Liver (tissue), 3 donors: ENCODE results near the gene ZNF415.

Experiments used
- EGR1 ChIP-seq, 2 donors: IDR thresholded peaks; 2 replicates each; pipeline ENCODE4 v1.6.1; 2016 to 2018; ENCODE audit warnings: antibody characterized with exemption in 2 of 2, low read depth in 2 of 2
- FOXA1 ChIP-seq: IDR thresholded peaks from 2 replicates; pipeline ENCODE4 v1.6.1; 2016; ENCODE audit warnings: antibody characterized with exemption
- GABPA ChIP-seq, 2 donors: IDR thresholded peaks in 1 of 2; conservative IDR thresholded peaks in 1 of 2; 2 replicates each; pipeline ENCODE4 v1.6.1; 2016; ENCODE audit warnings: antibody characterized with exemption in 2 of 2, mild to moderate bottlenecking in 1 of 2, moderate library complexity in 1 of 2
- HNF4G ChIP-seq: IDR thresholded peaks from 2 replicates; pipeline ENCODE4 v1.6.1; 2016; ENCODE audit warnings: antibody characterized with exemption
- RAD21 ChIP-seq, 2 donors: IDR thresholded peaks; 2 replicates each; pipeline ENCODE4 v1.6.1; 2016; ENCODE audit warnings: antibody characterized with exemption in 2 of 2, mild to moderate bottlenecking in 2 of 2
- TAF1 ChIP-seq: conservative IDR thresholded peaks from 2 replicates; pipeline ENCODE4 v1.6.1; 2016; ENCODE audit warnings: antibody characterized with exemption, mild to moderate bottlenecking
- YY1 ChIP-seq: IDR thresholded peaks from 2 replicates; pipeline ENCODE4 v1.6.1; 2016; ENCODE audit warnings: antibody characterized with exemption, mild to moderate bottlenecking
- TF ChIP-seq, protein P1 (sequence below): fragments of 150-350 bp; IDR thresholded peaks from 2 replicates; pipeline ENCODE4 v1.5.1; 2017; ENCODE audit warnings: improper control_type of control experiment, low read depth, low read length; ENCODE audit not compliant: missing input control
- TF ChIP-seq, protein P2 (sequence below): IDR thresholded peaks from 2 replicates; pipeline ENCODE4 v1.6.1; 2016; ENCODE audit warnings: antibody characterized with exemption
- TF ChIP-seq, protein P3 (sequence below): IDR thresholded peaks from 2 replicates; pipeline ENCODE4 v1.6.1; 2016; ENCODE audit warnings: antibody characterized with exemption, mild to moderate bottlenecking
- TF ChIP-seq, protein P4 (sequence below): IDR thresholded peaks from 2 replicates; pipeline ENCODE4 v1.6.1; 2016; ENCODE audit warnings: antibody characterized with exemption
- donor health status: healthy.
- donor health status: healthy.

DNA sequence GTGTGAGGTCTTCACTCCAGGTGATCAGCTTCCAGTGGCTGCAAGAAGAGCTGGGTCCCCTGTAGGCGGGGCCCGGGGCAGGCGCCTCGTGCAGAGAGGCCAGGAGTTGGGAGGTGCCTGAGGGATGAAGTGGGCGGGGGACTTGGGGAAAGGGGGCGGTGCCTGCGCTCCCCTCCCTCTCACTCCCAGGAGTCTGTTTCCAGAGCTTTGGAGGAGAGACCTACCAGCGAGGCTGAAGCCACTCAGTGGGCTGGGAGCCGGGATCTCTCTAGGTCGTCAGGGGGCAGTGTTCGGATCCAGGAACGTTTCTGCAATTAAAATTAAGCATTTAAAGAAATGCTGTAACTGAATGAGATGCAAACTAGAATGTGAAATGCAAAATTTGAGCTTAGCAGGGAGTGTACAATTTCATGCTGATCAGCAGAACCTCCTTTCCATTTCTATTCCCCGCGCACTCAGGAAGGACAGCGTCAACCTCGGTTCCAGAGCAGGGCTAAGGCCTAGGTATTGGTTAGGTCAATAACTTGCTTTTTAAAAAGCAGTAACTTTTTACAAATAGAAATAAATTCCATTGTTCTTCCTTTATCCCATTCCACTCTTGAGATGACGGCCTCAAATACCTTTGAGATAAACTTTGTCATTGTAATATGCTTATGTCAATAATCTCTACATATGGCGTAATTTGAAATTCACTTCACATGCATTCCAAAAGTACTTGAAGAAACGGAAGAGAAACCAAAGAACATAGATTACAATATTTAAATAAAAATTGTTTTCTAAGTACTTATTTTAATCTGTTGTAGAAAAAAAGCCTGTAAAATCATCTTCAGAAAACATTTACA lies 41.1 kb downstream of the ZNF415 start:
- TF ChIP-seq GABPA (IDR thresholded peaks at IDR 0.05 in 1 of 2, conservative IDR thresholded peaks at IDR 0.05 in 1 of 2): no peak
- TF ChIP-seq, protein P1, sequence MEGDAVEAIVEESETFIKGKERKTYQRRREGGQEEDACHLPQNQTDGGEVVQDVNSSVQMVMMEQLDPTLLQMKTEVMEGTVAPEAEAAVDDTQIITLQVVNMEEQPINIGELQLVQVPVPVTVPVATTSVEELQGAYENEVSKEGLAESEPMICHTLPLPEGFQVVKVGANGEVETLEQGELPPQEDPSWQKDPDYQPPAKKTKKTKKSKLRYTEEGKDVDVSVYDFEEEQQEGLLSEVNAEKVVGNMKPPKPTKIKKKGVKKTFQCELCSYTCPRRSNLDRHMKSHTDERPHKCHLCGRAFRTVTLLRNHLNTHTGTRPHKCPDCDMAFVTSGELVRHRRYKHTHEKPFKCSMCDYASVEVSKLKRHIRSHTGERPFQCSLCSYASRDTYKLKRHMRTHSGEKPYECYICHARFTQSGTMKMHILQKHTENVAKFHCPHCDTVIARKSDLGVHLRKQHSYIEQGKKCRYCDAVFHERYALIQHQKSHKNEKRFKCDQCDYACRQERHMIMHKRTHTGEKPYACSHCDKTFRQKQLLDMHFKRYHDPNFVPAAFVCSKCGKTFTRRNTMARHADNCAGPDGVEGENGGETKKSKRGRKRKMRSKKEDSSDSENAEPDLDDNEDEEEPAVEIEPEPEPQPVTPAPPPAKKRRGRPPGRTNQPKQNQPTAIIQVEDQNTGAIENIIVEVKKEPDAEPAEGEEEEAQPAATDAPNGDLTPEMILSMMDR: no peak
- no peak for TF ChIP-seq FOXA1
- TF ChIP-seq, protein P2, sequence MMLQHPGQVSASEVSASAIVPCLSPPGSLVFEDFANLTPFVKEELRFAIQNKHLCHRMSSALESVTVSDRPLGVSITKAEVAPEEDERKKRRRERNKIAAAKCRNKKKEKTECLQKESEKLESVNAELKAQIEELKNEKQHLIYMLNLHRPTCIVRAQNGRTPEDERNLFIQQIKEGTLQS: no peak
- no peak for TF ChIP-seq TAF1
- TF ChIP-seq RAD21 (IDR thresholded peaks at IDR 0.05): no peak
- TF ChIP-seq, protein P3, sequence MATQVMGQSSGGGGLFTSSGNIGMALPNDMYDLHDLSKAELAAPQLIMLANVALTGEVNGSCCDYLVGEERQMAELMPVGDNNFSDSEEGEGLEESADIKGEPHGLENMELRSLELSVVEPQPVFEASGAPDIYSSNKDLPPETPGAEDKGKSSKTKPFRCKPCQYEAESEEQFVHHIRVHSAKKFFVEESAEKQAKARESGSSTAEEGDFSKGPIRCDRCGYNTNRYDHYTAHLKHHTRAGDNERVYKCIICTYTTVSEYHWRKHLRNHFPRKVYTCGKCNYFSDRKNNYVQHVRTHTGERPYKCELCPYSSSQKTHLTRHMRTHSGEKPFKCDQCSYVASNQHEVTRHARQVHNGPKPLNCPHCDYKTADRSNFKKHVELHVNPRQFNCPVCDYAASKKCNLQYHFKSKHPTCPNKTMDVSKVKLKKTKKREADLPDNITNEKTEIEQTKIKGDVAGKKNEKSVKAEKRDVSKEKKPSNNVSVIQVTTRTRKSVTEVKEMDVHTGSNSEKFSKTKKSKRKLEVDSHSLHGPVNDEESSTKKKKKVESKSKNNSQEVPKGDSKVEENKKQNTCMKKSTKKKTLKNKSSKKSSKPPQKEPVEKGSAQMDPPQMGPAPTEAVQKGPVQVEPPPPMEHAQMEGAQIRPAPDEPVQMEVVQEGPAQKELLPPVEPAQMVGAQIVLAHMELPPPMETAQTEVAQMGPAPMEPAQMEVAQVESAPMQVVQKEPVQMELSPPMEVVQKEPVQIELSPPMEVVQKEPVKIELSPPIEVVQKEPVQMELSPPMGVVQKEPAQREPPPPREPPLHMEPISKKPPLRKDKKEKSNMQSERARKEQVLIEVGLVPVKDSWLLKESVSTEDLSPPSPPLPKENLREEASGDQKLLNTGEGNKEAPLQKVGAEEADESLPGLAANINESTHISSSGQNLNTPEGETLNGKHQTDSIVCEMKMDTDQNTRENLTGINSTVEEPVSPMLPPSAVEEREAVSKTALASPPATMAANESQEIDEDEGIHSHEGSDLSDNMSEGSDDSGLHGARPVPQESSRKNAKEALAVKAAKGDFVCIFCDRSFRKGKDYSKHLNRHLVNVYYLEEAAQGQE: no peak
- no peak for TF ChIP-seq HNF4G
- TF ChIP-seq, protein P4, sequence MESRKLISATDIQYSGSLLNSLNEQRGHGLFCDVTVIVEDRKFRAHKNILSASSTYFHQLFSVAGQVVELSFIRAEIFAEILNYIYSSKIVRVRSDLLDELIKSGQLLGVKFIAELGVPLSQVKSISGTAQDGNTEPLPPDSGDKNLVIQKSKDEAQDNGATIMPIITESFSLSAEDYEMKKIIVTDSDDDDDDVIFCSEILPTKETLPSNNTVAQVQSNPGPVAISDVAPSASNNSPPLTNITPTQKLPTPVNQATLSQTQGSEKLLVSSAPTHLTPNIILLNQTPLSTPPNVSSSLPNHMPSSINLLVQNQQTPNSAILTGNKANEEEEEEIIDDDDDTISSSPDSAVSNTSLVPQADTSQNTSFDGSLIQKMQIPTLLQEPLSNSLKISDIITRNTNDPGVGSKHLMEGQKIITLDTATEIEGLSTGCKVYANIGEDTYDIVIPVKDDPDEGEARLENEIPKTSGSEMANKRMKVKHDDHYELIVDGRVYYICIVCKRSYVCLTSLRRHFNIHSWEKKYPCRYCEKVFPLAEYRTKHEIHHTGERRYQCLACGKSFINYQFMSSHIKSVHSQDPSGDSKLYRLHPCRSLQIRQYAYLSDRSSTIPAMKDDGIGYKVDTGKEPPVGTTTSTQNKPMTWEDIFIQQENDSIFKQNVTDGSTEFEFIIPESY: no peak
- no peak for TF ChIP-seq EGR1 (IDR thresholded peaks at IDR 0.05; ENCODE audit: low read depth in 2 of 2)
- no peak for TF ChIP-seq YY1
